HG03095 (cell line): ENCODE measurements around the gene TENT4B.
"Not testable (repeated sequence)": the region's sequence is repeated elsewhere in the genome, so short reads cannot be mapped to it uniquely, and the experiment has no call there.

Experiments
- ATAC-seq: cut with Tn5 transposase; IDR thresholded peaks from one replicate; pipeline ENCODE4 v1.9.1; 2021; ENCODE audit warnings: moderate library complexity; ENCODE audit not compliant: unreplicated experiment

The TENT4B gene

GRCh38 chr16:50229149-50229726 is 76.1 kb downstream of the TENT4B start:
- ATAC-seq, result no peak

GRCh38 chr16:50234771-50235556 is 81.9 kb downstream of the TENT4B start:
- ATAC-seq, result no peak

GRCh38 chr16:50235581-50235980 is 82.5 kb downstream of the TENT4B start:
- ATAC-seq, result no peak

GRCh38 chr16:50238314-50238713 is 85.2 kb downstream of the TENT4B start:
- no peak for ATAC-seq

- ATAC-seq, result no peak
Observed at GRCh38 chr16:50238868-50239301, 85.8 kb downstream of the TENT4B start.

GRCh38 chr16:50243024-50243423 is 89.9 kb downstream of the TENT4B start:
- not testable (repeated sequence) for ATAC-seq

- ATAC-seq, result no peak
Observed at GRCh38 chr16:50244140-50244503, 91.0 kb downstream of the TENT4B start.

- no peak for ATAC-seq
Observed at GRCh38 chr16:50244504-50245416, 91.7 kb downstream of the TENT4B start.

- peak; percentile 70 for ATAC-seq
Observed at GRCh38 chr16:50245417-50246298, 92.6 kb downstream of the TENT4B start.

- peak; percentile 27 for ATAC-seq
Observed at GRCh38 chr16:50246299-50247122, 93.4 kb downstream of the TENT4B start.

GRCh38 chr16:50247123-50247905 is 94.2 kb downstream of the TENT4B start:
- ATAC-seq, result no peak

- no peak for ATAC-seq
Observed at GRCh38 chr16:50247906-50248608, 95.0 kb downstream of the TENT4B start.

- no peak for ATAC-seq
Observed at GRCh38 chr16:50248845-50249244, 95.7 kb downstream of the TENT4B start.

GRCh38 chr16:50251375-50252081 is 98.4 kb downstream of the TENT4B start:
- ATAC-seq, result no peak

- no peak for ATAC-seq
Observed at GRCh38 chr16:50252082-50252611, 99.0 kb downstream of the TENT4B start.

GRCh38 chr16:50252874-50253513 is 99.9 kb downstream of the TENT4B start:
- no peak for ATAC-seq

GRCh38 chr16:50253514-50253910 is 100.4 kb downstream of the TENT4B start:
- no peak for ATAC-seq
